ENCODE data around the gene UPK1A. TPM values are rescaled to one million over a fixed set of nuclear protein-coding genes. Genes with fewer than 3 reads are reported as not detected.

The UPK1A gene
- total and polyA plus RNA-seq, 4 donors = 0.03 TPM; not detected in 3

DNA sequence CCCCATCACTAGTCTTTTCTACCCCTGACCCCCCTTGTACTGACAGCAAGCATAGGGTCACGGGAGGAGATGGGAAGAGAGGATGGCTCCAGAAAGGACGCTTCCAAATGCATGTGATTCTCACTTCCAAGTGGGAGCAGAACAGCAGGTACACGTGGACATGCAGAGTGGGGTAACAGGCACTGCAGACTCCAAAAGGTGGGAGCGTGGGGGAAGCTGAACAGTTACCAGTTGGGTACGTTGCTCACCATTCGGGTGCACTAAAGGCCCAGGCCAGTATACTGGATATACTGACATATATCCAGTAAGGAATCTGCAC is 27.0 kb upstream of the UPK1A start:
- Histone ChIP-seq H3K36me3 (ENCODE audit: control insufficient read depth in 4 of 4, insufficient read depth in 4 of 4, low read length in 4 of 4) (peaks cover 6 to 23% (median 14%) of the 10 kb centered on the region in 4 donors), H3K9ac (ENCODE audit: insufficient read depth in 1 of 2, low read length in 2 of 2) (no peak overlapping the region), H3K27me3 (ENCODE audit: control insufficient read depth in 3 of 3, insufficient read depth in 3 of 3, low read length in 2 of 3) (no peaks in the 10 kb centered on the region), H3K4me1 (ENCODE audit: control insufficient read depth in 5 of 5, insufficient read depth in 5 of 5, low read length in 5 of 5) (peaks cover 0 to 21% (median 3%) of the 10 kb centered on the region in 5 donors), H3K27ac (ENCODE audit: low read depth in 1 of 2, low read length in 1 of 2) (no peak overlapping the region), H3K9me3 (ENCODE audit: control insufficient read depth in 4 of 4, insufficient read depth in 3 of 4, low read length in 3 of 4) (no peaks in the 10 kb centered on the region), H3K4me3 (no peak overlapping the region)
- ATAC-seq (ENCODE audit: insufficient read depth, low FRiP score) (no peak), DNase-seq (no peak)
- 61 to 62% methylated on average over 6 of the region's 6 CpGs for WGBS, 2 donors
- TF ChIP-seq, protein P1, sequence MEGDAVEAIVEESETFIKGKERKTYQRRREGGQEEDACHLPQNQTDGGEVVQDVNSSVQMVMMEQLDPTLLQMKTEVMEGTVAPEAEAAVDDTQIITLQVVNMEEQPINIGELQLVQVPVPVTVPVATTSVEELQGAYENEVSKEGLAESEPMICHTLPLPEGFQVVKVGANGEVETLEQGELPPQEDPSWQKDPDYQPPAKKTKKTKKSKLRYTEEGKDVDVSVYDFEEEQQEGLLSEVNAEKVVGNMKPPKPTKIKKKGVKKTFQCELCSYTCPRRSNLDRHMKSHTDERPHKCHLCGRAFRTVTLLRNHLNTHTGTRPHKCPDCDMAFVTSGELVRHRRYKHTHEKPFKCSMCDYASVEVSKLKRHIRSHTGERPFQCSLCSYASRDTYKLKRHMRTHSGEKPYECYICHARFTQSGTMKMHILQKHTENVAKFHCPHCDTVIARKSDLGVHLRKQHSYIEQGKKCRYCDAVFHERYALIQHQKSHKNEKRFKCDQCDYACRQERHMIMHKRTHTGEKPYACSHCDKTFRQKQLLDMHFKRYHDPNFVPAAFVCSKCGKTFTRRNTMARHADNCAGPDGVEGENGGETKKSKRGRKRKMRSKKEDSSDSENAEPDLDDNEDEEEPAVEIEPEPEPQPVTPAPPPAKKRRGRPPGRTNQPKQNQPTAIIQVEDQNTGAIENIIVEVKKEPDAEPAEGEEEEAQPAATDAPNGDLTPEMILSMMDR (IDR thresholded peaks at IDR 0.05; ENCODE audit: control extremely low read depth, extremely low read depth) = no peak

DNA sequence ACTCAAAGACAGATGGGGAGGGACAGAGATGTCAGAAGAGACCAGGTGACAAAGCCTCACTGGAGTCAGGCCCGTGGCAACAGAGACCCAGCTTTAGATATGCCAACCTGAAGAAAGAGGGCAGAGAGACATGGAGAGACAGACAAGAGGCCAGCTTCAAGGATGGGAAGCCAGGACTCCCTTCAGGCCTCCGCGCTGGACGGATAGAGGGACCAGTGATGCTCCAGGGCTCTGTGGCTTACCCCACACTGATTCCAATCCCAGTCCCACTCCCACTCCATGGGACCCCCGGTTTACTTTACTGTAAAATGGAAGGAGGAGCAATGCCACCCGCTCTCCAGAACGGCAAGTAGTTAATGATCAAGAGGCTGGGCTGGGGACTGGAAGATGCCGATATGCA is 26.5 kb upstream of the UPK1A start:
- ATAC-seq (ENCODE audit: insufficient read depth, low FRiP score) = no peak
- H3K9ac ChIP-seq (ENCODE audit: insufficient read depth in 1 of 2, low read length in 2 of 2) = no peak overlapping the region
- 85 to 89% methylated on average over 8 of the region's 8 CpGs for WGBS, 2 donors
- no peaks in the 10 kb centered on the region for H3K27me3 ChIP-seq (ENCODE audit: control insufficient read depth in 3 of 3, insufficient read depth in 3 of 3, low read length in 2 of 3)
- TF ChIP-seq, protein P1 (IDR thresholded peaks at IDR 0.05; ENCODE audit: control extremely low read depth, extremely low read depth) = no peak
- H3K36me3 ChIP-seq (ENCODE audit: control insufficient read depth in 4 of 4, insufficient read depth in 4 of 4, low read length in 4 of 4) = peaks cover 5 to 22% (median 14%) of the 10 kb centered on the region in 4 donors
- H3K27ac ChIP-seq (ENCODE audit: low read depth in 1 of 2, low read length in 1 of 2) = no peak overlapping the region
- H3K4me3 ChIP-seq = no peak overlapping the region
- H3K4me1 ChIP-seq (ENCODE audit: control insufficient read depth in 5 of 5, insufficient read depth in 5 of 5, low read length in 5 of 5) = peaks cover 0 to 24% (median 3%) of the 10 kb centered on the region in 5 donors
- H3K9me3 ChIP-seq (ENCODE audit: control insufficient read depth in 4 of 4, insufficient read depth in 3 of 4, low read length in 3 of 4) = no peaks in the 10 kb centered on the region
- no peak for DNase-seq

GRCh38 chr19:35641515-35642151 is 24.7 kb upstream of the UPK1A start, which contains the start of gene ETV2:
TSS of gene ETV2 (plus strand) at chr19:35641745. CDS start at chr19:35642461, 716 bp downstream.
- 18 to 19% methylated on average over 26 to 28 of the region's 28 CpGs for WGBS, 2 donors
- no peak within 1 kb of the TSS for H3K27ac ChIP-seq (ENCODE audit: low read depth in 1 of 2, low read length in 1 of 2)
- ATAC-seq (ENCODE audit: insufficient read depth, low FRiP score) (no peak), DNase-seq (peak; percentile 64 to 80 (median 74))
- H3K27me3 ChIP-seq (ENCODE audit: control insufficient read depth in 3 of 3, insufficient read depth in 3 of 3, low read length in 2 of 3) = no peaks in the 10 kb centered on the region
- H3K4me1 ChIP-seq (ENCODE audit: control insufficient read depth in 5 of 5, insufficient read depth in 5 of 5, low read length in 5 of 5) = peaks cover 0 to 31% (median 6%) of the 10 kb centered on the region in 5 donors
- no peaks in the 10 kb centered on the region for H3K9me3 ChIP-seq (ENCODE audit: control insufficient read depth in 4 of 4, insufficient read depth in 3 of 4, low read length in 3 of 4)
- TF ChIP-seq, protein P1 (IDR thresholded peaks at IDR 0.05; ENCODE audit: control extremely low read depth, extremely low read depth) = no peak
- no peak within 1 kb of the TSS for H3K9ac ChIP-seq (ENCODE audit: insufficient read depth in 1 of 2, low read length in 2 of 2)
- H3K4me3 ChIP-seq = no peak within 1 kb of the TSS
- peaks cover 0 to 15% (median 6%) of the 10 kb centered on the region in 4 donors for H3K36me3 ChIP-seq (ENCODE audit: control insufficient read depth in 4 of 4, insufficient read depth in 4 of 4, low read length in 4 of 4)

Data from lung (tissue), 12 donors.